Hematopoietic multipotent progenitor cell (in vitro differentiated cells): ENCODE results near the gene APOC1. TPM values are rescaled to one million over a fixed set of nuclear protein-coding genes. Genes with fewer than 3 reads are reported as not detected.
"Not testable (repeated sequence)": the region's sequence is repeated elsewhere in the genome, so short reads cannot be mapped to it uniquely, and the experiment has no call there.

Experiments
- DNase-seq, 3 donors: peaks; one replicate each; pipeline ENCODE4 v3.0.0-alpha.2; 2011 to 2015; ENCODE audit warnings: low read depth in 2 of 3, low spot score in 2 of 3
- total RNA-seq: library from RNA; depleted of rRNA; stranded (reverse); fragments of >200 nt; gene quantifications from one replicate; pipeline ENCODE4 v1.2.3, GENCODE V29; 2012

APOC1 gene
- total RNA-seq, 1 donor: 3.0 TPM

DNA sequence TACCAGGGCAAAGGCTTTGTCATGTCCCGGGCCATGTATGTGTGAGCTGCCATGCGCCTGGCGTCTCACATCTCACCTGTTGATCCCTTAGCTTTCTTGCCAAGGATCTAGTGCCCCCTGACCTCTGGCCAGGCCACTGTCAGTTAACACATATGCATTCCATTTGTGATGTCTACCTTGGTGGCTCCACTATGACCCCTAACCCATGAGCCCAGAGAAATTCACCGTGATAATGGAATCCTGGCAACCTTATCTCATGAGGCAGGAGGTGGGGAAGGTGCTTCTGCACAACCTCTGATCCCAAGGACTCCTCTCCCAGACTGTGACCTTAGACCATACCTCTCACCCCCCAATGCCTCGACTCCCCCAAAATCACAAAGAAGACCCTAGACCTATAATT is 26.1 kb upstream of the APOC1 start:
- not testable (repeated sequence) for DNase-seq

DNA sequence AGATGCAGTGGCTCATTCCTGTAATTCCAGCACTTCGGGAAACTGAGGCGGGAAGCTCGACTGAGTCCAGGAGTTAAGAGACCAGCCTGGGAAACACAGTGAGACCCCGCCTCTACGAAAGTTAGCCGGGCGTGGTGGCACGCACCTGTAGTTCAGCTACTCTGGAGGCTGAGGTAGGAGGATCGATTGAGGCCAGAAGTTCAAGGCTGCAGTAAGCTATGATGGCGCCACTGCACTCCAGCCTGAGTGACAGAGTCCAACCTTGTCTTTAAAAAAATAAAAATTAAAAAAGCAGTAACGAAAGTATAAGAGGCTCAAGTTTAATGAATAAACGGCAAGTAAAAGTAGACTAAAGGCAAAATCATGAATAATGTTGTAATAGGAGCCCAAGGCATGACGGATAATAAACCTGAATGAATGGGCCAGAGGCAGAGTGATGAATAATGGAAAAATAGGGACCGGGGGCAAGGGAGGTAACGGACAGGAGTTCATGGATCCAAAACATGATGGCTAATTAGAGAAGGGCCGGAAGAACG is 24.5 kb upstream of the APOC1 start:
- no peak for DNase-seq

GRCh38 chr19:44890366-44891015 is 23.9 kb upstream of the APOC1 start:
- peak; percentile 98 to 100 (median 99) for DNase-seq

GRCh38 chr19:44891016-44891882 is 23.2 kb upstream of the APOC1 start, which contains the start of gene TOMM40:
TSS of gene TOMM40 (plus strand) at chr19:44891254. CDS start at chr19:44891416, 162 bp downstream.
- DNase-seq: peak in 1 of 3 donors; percentile 100

DNA sequence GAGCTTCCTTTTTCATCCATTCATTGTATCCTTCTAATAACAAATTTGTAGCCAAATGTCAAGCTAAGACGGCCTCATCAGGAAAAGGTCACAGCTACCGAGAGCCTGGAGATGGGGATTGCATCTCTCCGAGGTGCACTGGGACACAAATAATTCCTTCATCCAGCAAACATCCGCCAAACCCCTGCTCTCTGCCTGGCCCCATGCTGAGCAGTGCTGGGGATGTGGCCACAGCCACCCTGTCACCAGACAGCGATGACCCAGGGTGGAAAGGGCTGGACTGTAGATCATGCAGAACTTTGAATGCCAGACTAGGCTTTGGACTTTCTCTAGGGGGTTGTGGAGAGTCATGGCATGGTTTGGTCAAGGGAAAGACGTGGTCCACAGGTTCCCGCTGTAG is 21.5 kb upstream of the APOC1 start:
- DNase-seq: no peak

DNA sequence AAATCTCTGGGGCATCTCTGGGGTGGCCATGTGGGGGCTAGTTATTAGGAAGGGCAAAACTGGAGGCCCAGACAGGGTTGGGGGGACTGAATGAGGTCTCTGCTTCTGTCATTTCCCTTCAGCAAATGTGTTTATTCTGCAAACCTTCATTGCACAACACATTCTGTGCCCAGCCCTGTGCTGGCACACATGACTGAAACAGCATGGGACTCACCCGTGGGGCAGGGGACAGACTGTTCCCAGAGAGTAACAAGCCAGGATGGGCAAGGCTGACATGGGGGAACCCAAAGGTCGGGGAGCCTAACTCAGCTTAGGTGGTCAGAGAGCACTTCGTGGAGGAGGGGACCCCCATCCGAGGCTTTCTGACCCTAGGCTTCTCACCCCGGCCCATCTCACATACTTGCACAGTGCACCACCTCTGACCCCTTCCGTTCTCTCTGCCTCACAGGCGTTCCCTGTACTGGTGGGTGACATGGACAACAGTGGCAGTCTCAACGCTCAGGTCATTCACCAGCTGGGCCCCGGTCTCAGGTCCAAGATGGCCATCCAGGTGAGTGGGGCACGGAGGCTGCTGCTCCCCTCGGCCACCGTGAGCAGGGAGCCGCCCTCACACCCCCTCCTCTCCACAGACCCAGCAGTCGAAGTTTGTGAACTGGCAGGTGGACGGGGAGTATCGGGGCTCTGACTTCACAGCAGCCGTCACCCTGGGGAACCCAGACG is 20.9 kb upstream of the APOC1 start:
- DNase-seq: no peak

DNA sequence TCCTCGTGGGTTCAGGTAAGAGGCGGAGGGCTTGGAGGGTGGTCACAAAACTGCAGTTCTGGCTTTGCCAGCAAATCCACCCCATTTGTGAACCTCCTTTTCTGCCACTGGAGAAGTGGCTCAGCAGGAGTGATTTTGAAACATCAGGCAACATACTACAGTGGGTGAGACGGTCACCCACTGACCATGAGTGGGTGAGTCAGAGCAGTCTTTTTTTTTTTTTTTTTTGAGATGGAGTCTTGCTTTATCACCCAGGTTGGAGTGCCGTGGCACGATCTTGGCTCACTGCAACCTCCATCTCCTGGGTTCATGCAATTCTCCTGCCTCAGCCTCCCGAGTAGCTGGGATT is 20.4 kb upstream of the APOC1 start:
- DNase-seq: no peak

DNA sequence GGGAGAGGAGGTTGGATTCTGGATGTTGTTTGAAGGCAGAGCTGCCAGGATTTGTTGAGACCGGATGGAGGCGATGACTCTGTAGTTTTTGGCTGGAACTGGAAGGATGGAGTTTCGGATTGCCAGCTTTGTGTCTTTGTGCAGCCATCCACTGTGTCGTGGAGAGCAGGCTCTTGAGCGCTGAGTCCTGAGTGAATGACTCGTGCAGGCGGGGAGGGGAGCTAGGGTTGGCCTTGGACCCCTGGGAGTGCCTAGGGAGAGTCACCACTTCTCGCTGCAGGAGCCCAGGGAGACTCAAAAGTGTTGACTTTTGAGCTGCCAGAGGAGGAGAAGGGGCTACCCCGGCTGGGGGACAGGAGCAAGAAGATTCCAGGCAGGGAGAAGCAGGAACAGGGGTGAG is 19.5 kb upstream of the APOC1 start:
- DNase-seq: no peak

GRCh38 chr19:44897835-44898234 is 16.6 kb upstream of the APOC1 start:
- DNase-seq: no peak

DNA sequence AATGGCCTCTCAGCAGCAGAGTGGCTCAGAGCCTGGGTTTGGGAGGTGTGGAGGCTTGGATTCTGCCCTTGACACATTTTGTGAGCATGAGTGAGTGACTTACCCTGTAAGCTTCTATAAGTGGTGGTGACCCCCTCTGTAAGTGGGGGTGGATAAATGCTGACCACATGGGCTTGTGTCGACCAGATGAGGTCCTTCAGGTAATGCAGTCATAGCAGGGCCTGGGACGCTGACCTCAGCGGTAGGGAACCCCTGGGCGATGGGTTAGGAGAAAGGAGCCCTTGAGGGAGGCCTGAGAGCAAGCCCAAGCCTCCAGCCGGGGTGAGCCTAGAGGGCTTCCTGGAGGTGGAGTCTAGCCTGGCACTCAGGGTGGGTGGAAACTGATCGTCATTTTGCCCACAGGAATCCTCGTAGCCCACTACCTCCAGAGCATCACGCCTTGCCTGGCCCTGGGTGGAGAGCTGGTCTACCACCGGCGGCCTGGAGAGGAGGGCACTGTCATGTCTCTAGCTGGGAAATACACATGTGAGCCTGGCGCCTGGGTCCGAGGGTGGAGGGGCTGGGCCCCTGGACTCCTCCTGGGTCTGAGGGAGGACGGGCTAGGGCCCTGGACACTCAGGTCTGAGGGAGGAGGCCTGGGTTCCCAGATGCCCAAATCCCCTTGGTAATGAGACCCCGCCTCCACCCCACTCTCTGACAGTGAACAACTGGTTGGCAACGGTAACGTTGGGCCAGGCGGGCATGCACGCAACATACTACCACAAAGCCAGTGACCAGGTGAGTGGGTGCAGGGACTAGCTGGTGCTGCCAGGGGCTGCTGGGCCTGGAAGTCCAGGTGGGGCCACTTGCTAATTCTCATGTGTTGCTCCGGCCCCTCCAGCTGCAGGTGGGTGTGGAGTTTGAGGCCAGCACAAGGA is 13.8 kb upstream of the APOC1 start:
- DNase-seq: no peak

- DNase-seq: no peak
Observed at GRCh38 chr19:44903216-44903601, 11.2 kb upstream of the APOC1 start.

DNA sequence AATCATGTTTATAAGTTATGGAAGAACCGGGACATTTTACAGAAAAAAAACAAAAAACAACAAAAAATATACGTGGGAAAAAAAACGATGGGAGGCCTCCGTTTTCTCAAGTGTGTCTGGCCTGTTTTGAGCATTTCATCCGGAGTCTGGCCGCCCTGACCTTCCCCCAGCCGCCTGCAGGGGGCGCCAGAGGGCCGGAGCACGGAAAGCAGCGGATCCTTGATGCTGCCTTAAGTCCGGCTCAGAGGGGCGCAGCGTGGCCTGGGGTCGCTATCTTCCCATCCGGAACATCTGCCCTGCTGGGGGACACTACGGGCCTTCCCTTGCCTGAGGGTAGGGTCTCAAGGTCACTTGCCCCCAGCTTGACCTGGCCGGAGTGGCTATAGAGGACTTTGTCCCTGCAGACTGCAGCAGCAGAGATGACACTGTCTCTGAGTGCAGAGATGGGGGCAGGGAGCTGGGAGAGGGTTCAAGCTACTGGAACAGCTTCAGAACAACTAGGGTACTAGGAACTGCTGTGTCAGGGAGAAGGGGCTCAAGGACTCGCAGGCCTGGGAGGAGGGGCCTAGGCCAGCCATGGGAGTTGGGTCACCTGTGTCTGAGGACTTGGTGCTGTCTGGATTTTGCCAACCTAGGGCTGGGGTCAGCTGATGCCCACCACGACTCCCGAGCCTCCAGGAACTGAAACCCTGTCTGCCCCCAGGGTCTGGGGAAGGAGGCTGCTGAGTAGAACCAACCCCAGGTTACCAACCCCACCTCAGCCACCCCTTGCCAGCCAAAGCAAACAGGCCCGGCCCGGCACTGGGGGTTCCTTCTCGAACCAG is 10.6 kb upstream of the APOC1 start:
- DNase-seq: peak; percentile 49 to 71 (median 55)

DNA sequence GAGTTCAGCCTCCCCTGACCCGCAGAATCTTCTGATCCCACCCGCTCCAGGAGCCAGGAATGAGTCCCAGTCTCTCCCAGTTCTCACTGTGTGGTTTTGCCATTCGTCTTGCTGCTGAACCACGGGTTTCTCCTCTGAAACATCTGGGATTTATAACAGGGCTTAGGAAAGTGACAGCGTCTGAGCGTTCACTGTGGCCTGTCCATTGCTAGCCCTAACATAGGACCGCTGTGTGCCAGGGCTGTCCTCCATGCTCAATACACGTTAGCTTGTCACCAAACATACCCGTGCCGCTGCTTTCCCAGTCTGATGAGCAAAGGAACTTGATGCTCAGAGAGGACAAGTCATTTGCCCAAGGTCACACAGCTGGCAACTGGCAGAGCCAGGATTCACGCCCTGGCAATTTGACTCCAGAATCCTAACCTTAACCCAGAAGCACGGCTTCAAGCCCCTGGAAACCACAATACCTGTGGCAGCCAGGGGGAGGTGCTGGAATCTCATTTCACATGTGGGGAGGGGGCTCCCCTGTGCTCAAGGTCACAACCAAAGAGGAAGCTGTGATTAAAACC is 9.9 kb upstream of the APOC1 start:
- DNase-seq: no peak

GRCh38 chr19:44905437-44906160 is 8.8 kb upstream of the APOC1 start, which contains the start of gene APOE:
TSS of gene APOE (plus strand) at chr19:44905796. CDS start at chr19:44906625, 829 bp downstream.
- no peak for DNase-seq

DNA sequence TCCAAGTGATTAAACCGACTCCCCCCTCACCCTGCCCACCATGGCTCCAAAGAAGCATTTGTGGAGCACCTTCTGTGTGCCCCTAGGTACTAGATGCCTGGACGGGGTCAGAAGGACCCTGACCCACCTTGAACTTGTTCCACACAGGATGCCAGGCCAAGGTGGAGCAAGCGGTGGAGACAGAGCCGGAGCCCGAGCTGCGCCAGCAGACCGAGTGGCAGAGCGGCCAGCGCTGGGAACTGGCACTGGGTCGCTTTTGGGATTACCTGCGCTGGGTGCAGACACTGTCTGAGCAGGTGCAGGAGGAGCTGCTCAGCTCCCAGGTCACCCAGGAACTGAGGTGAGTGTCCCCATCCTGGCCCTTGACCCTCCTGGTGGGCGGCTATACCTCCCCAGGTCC is 6.8 kb upstream of the APOC1 start:
- no peak for DNase-seq

DNA sequence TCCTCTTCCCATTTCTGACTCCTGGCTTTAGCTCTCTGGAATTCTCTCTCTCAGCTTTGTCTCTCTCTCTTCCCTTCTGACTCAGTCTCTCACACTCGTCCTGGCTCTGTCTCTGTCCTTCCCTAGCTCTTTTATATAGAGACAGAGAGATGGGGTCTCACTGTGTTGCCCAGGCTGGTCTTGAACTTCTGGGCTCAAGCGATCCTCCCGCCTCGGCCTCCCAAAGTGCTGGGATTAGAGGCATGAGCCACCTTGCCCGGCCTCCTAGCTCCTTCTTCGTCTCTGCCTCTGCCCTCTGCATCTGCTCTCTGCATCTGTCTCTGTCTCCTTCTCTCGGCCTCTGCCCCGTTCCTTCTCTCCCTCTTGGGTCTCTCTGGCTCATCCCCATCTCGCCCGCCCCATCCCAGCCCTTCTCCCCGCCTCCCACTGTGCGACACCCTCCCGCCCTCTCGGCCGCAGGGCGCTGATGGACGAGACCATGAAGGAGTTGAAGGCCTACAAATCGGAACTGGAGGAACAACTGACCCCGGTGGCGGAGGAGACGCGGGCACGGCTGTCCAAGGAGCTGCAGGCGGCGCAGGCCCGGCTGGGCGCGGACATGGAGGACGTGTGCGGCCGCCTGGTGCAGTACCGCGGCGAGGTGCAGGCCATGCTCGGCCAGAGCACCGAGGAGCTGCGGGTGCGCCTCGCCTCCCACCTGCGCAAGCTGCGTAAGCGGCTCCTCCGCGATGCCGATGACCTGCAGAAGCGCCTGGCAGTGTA is 6.2 kb upstream of the APOC1 start:
- DNase-seq: no peak

- no peak for DNase-seq
Observed at GRCh38 chr19:44908836-44909261, 5.6 kb upstream of the APOC1 start.
